Urinary bladder (tissue), 4 donors: Measurements from ENCODE around the gene ACOT9. TPM values are rescaled to one million over a fixed set of nuclear protein-coding genes. Genes with fewer than 3 reads are reported as not detected.
"Not testable (repeated sequence)": the region's sequence is repeated elsewhere in the genome, so short reads cannot be mapped to it uniquely, and the experiment has no call there.

ENCODE experiments used
- DNase-seq: peaks from one replicate; pipeline ENCODE4 v3.0.0-alpha.2; 2015; ENCODE audit errors: extremely low spot score
- H3K27ac ChIP-seq: one replicate; pipeline ENCODE4 v1.5.1; 2013; ENCODE audit warnings: low read depth, mild to moderate bottlenecking, moderate library complexity
- H3K36me3 ChIP-seq: one replicate; pipeline ENCODE4 v1.6.1; 2013; ENCODE audit warnings: mild to moderate bottlenecking, moderate library complexity; ENCODE audit not compliant: insufficient read depth
- H3K4me1 ChIP-seq: one replicate; pipeline ENCODE4 v1.6.1; 2013; ENCODE audit warnings: mild to moderate bottlenecking, moderate library complexity; ENCODE audit not compliant: insufficient read depth
- H3K4me3 ChIP-seq: one replicate; pipeline ENCODE4 v1.5.1; 2013; ENCODE audit warnings: low read depth, low read length
- WGBS: extraction: QIAGEN DNeasy Blood & Tissue Kit; methylation state at CpG from one replicate; pipeline ENCODE4 v1.1.7; 2013; 5-methylcytosine and 5-hydroxymethylcytosine counted together
- polyA plus RNA-seq: library from polyadenylated mRNA; stranded (reverse); fragments of 200-250 nt; gene quantifications from one replicate; pipeline ENCODE4 v1.2.3, GENCODE V29; 2013
- total RNA-seq: library from RNA; depleted of rRNA; stranded (reverse); fragments of >200 nt; gene quantifications from one replicate; pipeline ENCODE4 v1.2.3, GENCODE V29; 2014
- donor health status: healthy with polysubstance abuse.
- donor health status: healthy.

ACOT9 gene
- total and polyA plus RNA-seq, 2 donors = 27.1 to 63.9 TPM

DNA sequence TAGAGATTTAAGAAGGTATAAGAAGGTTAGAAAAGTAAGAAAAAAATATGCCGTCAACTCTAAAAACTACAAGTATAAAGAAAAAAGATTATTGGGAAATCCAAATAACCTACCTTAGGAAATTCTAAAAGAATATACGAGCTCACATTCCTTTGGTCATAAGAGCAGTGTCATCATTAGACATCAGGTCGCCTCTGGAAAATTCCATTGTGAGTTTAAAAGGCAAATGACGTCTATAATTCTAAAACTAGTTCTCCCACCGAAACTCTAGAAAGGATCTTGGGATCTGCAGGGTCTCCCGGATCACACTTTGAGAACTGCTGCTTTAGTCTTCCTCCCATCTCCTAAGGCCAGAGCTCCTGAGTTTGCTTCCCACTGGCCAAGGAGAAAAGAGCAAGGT, 39.4 kb upstream of the ACOT9 start:
- no peak overlapping the region for H3K27ac ChIP-seq
- no peak overlapping the region for H3K4me3 ChIP-seq
- no peaks in the 10 kb centered on the region for H3K4me1 ChIP-seq
- no peak for DNase-seq
- no peaks in the 10 kb centered on the region for H3K36me3 ChIP-seq
- WGBS = 44% methylated on average over 6 of the region's 6 CpGs

DNA sequence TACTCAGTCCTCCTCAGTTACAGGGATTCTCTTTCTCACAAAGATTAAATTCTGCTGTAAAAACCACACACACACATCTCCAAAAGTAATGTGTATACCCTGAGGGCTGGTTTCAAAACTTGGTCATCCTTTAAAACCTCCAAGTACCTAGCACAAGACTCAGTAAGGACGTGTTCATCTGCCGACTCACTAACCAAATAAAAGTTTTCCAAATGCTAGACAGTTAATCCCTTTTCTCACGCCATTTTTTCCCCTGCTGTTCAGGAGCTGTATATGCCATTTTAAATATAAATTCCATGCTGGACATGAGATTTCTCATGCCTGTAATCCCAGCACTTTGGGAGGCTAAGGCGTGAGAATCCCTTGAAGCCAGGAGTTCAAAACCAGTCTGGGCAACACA, 35.9 kb upstream of the ACOT9 start:
- Histone ChIP-seq H3K27ac (no peak overlapping the region), H3K4me3 (no peak overlapping the region), H3K4me1 (no peaks in the 10 kb centered on the region), H3K36me3 (no peaks in the 10 kb centered on the region)
- DNase-seq = no peak
- 77% methylated on average over 4 of the region's 4 CpGs for WGBS

DNA sequence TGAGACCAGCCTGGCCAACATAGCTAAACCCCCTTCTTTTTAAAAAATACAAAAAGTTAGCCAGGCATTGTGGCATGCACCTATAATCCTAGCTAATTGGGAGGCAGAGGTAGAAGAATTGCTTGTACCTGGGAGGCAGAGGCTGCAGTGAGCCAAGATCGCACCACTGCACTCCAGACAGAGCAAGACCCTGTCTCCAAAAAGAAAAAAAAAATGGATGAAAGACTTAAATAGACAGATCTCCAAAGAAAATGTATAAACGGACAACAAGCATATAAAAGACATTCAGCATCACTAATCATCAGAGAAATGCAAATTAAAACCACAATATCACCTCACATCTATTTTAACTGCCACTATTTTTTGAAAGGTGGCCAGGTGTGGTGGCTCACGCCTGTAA, 33.3 kb upstream of the ACOT9 start:
- Histone ChIP-seq H3K27ac (no peak overlapping the region), H3K4me1 (no peaks in the 10 kb centered on the region), H3K36me3 (no peaks in the 10 kb centered on the region), H3K4me3 (no peak overlapping the region)
- DNase-seq = no peak
- WGBS = 91% methylated on average over 3 of the region's 3 CpGs

DNA sequence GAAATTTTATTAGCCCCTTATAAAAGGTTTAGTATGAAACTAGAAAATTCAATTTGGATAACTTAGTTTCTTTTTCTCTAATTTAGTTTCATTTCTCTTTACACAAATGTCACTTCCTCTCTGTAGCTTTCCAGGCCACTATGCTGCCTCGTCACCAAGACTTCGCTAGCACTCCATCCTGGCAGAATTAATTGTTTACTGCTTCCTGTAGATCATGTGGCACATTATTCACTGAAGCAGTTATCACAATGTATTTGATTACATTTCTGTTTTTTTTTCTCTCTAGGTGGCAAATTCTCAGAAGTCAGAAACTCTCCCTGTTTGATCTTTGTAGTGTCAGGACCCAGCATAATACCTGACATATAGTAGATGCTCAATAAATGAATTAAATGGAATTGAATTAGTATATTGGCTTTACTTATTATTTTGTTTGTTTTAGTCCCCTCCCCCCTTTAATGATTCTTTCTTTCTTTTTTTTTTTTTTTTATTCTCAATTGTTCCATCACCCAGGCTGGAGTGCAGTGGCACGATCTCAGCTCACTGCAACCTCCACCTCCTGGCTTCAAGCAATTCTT, 30.6 kb upstream of the ACOT9 start:
- Histone ChIP-seq H3K4me3 (no peak overlapping the region), H3K36me3 (no peaks in the 10 kb centered on the region), H3K27ac (no peak overlapping the region), H3K4me1 (no peaks in the 10 kb centered on the region)
- DNase-seq = no peak
- WGBS = 79% methylated on average over 3 of the region's 3 CpGs

DNA sequence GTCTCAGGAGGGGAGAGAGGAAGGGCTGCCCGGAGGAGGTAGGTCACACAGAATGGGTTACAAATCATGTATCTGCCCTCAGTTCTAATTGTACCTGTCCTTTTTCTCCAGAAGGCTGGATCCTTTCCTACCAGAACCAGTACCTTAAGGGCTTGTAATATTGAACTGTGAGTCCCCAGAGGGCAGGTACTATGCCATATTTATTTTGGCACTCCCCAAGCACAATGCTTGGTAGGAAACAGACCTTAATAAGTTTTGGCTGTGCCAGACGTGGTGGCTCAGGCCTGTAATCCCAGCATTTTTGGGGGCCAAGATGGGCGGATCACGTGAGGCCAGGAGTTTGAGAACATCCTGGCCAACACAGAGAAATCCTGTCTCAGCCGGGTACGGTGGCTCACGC, 28.0 kb upstream of the ACOT9 start:
- not testable (repeated sequence) for H3K4me3 ChIP-seq, H3K36me3 ChIP-seq, H3K4me1 ChIP-seq, H3K27ac ChIP-seq, DNase-seq
- 91% methylated on average over 7 of the region's 7 CpGs for WGBS

DNA sequence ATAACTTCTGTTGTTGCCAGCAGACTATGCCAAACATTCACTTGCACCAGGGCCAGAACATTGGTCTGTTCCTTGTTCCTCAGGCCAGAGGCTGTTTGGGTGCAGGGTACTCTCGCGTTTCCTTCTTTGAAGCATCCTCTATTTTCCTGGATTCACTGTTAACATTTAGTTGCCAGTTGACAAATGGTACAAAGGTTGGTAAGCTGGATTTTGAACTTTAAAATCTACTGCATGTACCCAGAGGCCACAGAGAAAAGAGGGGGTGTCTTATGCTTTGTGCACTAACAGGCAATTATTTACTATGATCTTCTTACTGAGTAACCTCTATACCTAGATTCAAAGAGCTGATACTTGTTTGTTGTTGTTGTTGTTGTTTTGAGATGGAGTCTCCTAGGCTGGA, 27.1 kb upstream of the ACOT9 start:
- Histone ChIP-seq H3K4me1 (no peaks in the 10 kb centered on the region), H3K4me3 (no peak overlapping the region), H3K27ac (no peak overlapping the region), H3K36me3 (no peaks in the 10 kb centered on the region)
- DNase-seq = no peak
- WGBS = 89% methylated on average over 2 of the region's 2 CpGs

DNA sequence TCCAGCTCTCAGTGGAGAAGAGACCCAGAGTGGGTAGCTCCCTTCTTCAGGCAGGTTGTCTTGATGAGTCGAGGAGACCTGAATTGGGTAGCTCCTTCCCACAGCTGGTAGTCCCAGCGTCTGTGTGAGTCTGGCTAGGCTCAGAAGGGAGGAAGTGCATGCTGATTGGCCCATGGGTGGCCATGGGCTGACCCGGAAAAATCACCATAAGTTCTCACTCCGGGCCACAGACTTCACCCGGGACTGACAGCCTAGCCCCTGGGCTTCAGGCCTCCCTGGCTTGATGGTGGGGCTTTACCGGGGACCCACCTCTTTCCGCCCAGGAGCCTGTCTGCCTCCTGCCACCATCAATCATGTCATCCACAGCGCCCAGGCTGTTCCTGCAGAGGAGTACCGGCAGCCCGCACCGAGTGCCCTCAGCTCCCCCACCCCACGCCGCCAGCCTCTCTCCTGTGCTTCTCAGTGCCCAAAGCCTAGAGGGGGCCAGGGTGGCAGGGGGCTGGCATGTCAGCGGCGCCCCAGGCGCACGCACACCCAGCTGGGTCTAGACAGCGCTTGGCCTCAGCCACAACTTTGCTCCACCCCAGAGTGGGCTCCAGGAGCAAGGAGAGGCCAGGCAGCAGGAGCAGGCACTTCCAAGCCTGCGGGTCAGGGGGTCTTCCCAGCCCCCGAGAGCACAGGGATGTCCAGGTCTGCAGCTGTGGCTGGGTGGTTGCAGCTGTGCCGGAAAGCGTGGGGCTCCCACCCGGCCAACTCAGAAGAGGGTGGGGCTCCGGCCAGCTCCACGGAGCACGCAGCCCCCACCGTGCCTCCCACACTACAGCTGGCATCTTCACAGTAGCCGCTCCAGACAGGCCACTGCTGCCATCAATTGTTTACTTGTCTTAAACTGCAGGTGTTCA, 23.8 kb upstream of the ACOT9 start:
- 71% methylated on average over 28 of the region's 28 CpGs for WGBS
- no peak overlapping the region for H3K4me3 ChIP-seq
- H3K36me3 ChIP-seq = no peaks in the 10 kb centered on the region
- no peak for DNase-seq
- no peak overlapping the region for H3K27ac ChIP-seq
- no peaks in the 10 kb centered on the region for H3K4me1 ChIP-seq

DNA sequence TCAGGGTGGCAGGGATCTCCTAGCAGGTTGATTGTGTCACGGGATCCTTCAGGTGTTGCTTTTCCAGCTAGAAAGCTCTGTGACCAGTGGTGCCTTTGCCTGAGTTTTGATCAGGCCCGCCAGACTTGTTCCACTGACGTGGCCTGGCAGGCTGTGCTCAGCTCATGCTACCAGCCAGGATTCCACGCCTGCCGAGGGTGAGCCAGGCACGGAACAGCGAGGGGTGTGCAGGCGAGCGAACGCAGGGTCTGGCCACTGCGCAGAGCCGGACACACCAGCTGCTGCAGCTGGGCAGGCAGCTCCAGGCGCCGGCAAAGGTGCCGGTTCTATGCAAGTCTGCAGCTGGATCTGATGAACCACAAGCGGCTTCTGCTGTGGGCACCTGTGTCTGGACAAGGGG, 22.8 kb upstream of the ACOT9 start:
- H3K4me1 ChIP-seq = no peaks in the 10 kb centered on the region
- WGBS = 89% methylated on average over 16 of the region's 16 CpGs

DNA sequence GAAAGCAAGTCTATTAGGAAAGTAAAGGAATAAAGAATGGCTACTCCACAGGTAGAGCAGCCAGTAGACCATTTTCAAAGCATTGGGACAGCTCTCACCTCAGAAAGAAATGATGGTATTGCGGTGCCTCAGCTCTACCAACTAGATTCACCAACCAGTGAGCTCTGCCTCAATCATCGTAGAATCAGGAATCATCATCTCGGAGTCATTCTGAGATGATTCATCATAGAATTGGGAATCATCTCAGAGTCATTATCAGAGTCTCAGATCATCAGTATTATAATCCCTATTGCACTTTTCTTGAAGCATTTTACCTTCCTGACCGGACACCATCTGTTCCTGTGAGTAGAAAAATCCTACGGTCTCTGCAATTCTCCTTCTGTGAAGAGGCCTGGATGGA, 22.4 kb upstream of the ACOT9 start:
- H3K36me3 ChIP-seq = no peaks in the 10 kb centered on the region
- no peak for DNase-seq
- H3K4me1 ChIP-seq = no peaks in the 10 kb centered on the region
- no peak overlapping the region for H3K27ac ChIP-seq
- no peak overlapping the region for H3K4me3 ChIP-seq
- 69% methylated on average over 5 of the region's 5 CpGs for WGBS

More for the DNA sequence above, 22.8 kb upstream of the ACOT9 start:
- Histone ChIP-seq H3K27ac (no peak overlapping the region), H3K36me3 (no peaks in the 10 kb centered on the region), H3K4me3 (no peak overlapping the region)
- no peak for DNase-seq

DNA sequence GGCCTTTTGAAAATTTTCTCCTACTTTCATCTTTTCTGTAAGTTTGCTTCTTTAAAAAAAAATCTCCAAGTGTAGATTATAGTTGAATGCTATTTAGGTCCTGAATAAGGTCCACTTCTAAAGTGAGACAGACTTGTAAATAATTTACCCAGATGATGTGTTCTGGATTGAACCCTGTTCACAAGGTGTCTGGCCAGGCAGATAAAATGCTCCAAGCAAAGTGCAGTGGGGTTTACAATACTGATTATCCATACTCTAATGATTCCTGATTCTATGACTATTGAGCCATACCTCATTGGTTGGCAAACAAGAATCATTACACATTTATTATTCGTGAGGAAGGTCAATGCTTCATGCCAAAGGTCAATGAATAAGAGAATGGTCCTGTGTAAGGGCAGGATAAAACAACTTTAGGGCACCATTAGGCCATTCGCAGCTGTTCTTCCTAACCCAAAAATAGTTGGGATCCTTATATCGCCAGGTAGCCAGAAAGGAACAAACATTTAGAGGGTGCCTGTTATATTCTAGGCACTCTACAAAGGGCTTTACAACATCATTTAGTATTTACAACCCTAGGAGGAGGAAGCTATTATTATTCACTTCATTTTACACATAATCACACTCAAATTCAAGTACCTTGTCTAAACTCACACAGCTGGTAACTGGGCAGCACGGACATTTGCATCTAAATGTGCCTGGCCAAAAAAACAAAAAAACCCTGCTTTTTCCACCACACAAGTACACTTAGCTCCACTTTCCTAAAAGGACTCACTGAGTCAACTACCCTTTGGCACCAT, 21.3 kb upstream of the ACOT9 start:
- 76% methylated on average over 4 of the region's 4 CpGs for WGBS
- no peaks in the 10 kb centered on the region for H3K4me1 ChIP-seq
- H3K27ac ChIP-seq = no peak overlapping the region
- H3K36me3 ChIP-seq = no peaks in the 10 kb centered on the region
- DNase-seq = no peak
- H3K4me3 ChIP-seq = no peak overlapping the region

DNA sequence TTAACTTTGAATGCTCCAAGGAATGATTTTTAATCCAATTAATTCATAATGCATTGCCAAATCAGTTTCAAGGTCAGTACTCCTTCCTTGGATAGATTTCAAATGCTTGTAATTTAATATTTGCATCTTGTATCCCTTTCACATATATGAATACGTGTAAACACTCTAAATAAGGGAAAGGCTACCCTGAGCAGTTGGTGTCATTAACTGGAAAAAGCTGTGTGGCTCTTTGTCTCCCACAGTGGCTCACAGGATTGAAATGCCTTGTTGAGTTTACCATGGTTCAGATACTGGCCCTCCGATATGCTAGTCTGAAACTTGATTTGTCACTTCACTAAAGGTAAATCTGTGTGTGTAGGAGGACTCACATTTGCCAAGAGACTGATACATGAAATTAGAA, 16.7 kb upstream of the ACOT9 start:
- no peaks in the 10 kb centered on the region for H3K4me1 ChIP-seq
- H3K36me3 ChIP-seq = no peaks in the 10 kb centered on the region
- no peak overlapping the region for H3K4me3 ChIP-seq
- WGBS = 87% methylated on average over 2 of the region's 2 CpGs
- H3K27ac ChIP-seq = no peak overlapping the region
- no peak for DNase-seq

DNA sequence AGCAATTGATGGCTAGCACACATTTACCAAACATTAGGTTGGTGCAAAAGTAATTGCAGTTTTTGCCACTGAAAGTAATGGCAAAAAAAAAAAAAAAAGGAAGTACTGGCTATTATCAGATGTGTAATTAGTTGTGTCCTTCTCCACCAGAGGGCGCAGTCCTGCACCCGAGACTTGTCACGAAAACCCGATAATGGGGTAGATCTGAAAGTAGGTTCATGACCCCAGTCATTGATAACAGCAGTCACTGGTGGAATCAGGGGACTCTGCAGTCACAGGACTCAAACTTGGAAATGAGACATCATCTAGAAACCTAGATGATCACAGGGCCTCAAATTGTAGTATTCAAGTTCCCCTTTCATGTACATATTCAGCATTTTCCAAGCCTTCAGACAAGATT, 13.1 kb upstream of the ACOT9 start:
- Histone ChIP-seq H3K27ac (no peak overlapping the region), H3K4me1 (no peaks in the 10 kb centered on the region), H3K4me3 (no peak overlapping the region), H3K36me3 (no peaks in the 10 kb centered on the region)
- no peak for DNase-seq
- 2% methylated on average over 4 of the region's 4 CpGs for WGBS

DNA sequence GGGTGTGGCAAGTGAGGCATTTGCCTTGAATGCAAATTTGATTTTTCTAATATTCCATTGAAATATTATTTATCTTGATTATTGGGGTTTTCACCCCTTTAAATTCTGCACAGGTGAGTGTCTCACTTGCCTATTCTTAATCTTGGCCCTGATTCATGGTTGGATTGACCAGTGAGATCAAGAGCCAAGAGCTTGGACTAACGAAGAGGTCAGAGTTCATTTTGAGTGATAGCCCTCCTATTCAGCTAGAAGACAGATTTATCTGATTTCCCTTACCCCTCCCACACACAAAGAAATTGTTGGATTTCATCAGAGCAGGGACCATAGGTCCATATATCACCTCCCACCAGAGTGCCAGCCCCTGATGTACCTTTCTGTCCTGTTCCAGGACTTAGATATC, 11.6 kb upstream of the ACOT9 start:
- 89% methylated on average over 1 of the region's 1 CpG for WGBS
- Histone ChIP-seq H3K4me3 (no peak overlapping the region), H3K36me3 (no peaks in the 10 kb centered on the region), H3K4me1 (no peaks in the 10 kb centered on the region), H3K27ac (no peak overlapping the region)
- DNase-seq = no peak
